Astrocyte (in vitro differentiated cells and primary cell): ENCODE results near the gene H6PD. TPM values are rescaled to one million over a fixed set of nuclear protein-coding genes. Genes with fewer than 3 reads are reported as not detected.

ENCODE experiments used
- DNase-seq: peaks from one replicate; pipeline ENCODE4 v3.0.0-alpha.2; 2010; ENCODE audit warnings: low read depth
- FAIRE-seq: peaks from 2 replicates; lab custom pipeline; 2011; peaks lifted over from hg19 to GRCh38; lab: Jason Lieb, UNC
- H2AFZ ChIP-seq: 2 replicates; pipeline ENCODE4 v1.6.0; 2012; ENCODE audit warnings: low read depth, low read length, inconsistent platforms
- H3K27ac ChIP-seq: 2 replicates; pipeline ENCODE4 v1.5.1; 2011; ENCODE audit warnings: low read depth, low read length, inconsistent platforms
- H3K27me3 ChIP-seq: 2 replicates; pipeline ENCODE4 v1.6.0; 2011; ENCODE audit warnings: low read length, inconsistent platforms; ENCODE audit not compliant: insufficient read depth
- H3K36me3 ChIP-seq: 2 replicates; pipeline ENCODE4 v1.5.1; 2011; ENCODE audit warnings: low read length, inconsistent platforms; ENCODE audit not compliant: insufficient read depth
- H3K4me1 ChIP-seq: 2 replicates; pipeline ENCODE4 v1.5.1; 2011; ENCODE audit warnings: low read length, inconsistent platforms; ENCODE audit not compliant: insufficient read depth
- H3K4me2 ChIP-seq: 2 replicates; pipeline ENCODE4 v1.6.0; 2012; ENCODE audit warnings: low read length, inconsistent platforms
- H3K4me3 ChIP-seq: 2 replicates; pipeline ENCODE4 v1.5.1; 2011; ENCODE audit warnings: low read depth, mild to moderate bottlenecking, low read length, inconsistent platforms; ENCODE audit not compliant: insufficient read depth
- H3K79me2 ChIP-seq: 2 replicates; pipeline ENCODE4 v1.6.0; 2012; ENCODE audit warnings: mild to moderate bottlenecking, low read length, inconsistent platforms; ENCODE audit not compliant: insufficient read depth
- H3K9ac ChIP-seq: 2 replicates; pipeline ENCODE4 v1.6.0; 2012; ENCODE audit warnings: mild to moderate bottlenecking, low read length, inconsistent platforms
- H3K9me3 ChIP-seq: 2 replicates; pipeline ENCODE4 v1.5.1; 2012; ENCODE audit warnings: low read depth, mild to moderate bottlenecking, low read length, inconsistent platforms; ENCODE audit not compliant: insufficient read depth
- H4K20me1 ChIP-seq: 2 replicates; pipeline ENCODE4 v1.6.0; 2012; ENCODE audit warnings: low read length, inconsistent platforms; ENCODE audit not compliant: insufficient read depth
- H3K27ac Mint-ChIP-seq: one replicate; pipeline ENCODE4 v1.8.0; 2021; ENCODE audit warnings: mild to moderate bottlenecking, mixed read lengths; ENCODE audit not compliant: unreplicated experiment
- H3K27me3 Mint-ChIP-seq: one replicate; pipeline ENCODE4 v1.8.0; 2021; ENCODE audit warnings: low read depth, mixed read lengths; ENCODE audit not compliant: unreplicated experiment
- H3K36me3 Mint-ChIP-seq: one replicate; pipeline ENCODE4 v1.8.0; 2021; ENCODE audit warnings: low read depth, mixed read lengths; ENCODE audit not compliant: unreplicated experiment
- H3K4me1 Mint-ChIP-seq: one replicate; pipeline ENCODE4 v1.8.0; 2021; ENCODE audit warnings: low read depth, mixed read lengths; ENCODE audit not compliant: unreplicated experiment
- H3K4me3 Mint-ChIP-seq: one replicate; pipeline ENCODE4 v1.8.0; 2021; ENCODE audit warnings: mild to moderate bottlenecking, moderate library complexity, mixed read lengths; ENCODE audit not compliant: unreplicated experiment
- H3K9me3 Mint-ChIP-seq: one replicate; pipeline ENCODE4 v1.8.0; 2021; ENCODE audit warnings: mild to moderate bottlenecking, mixed read lengths; ENCODE audit not compliant: unreplicated experiment
- EZH2 ChIP-seq: IDR thresholded peaks from 2 replicates; pipeline ENCODE4 v1.6.1; 2012; ENCODE audit warnings: mild to moderate bottlenecking, low read length, inconsistent platforms; ENCODE audit not compliant: insufficient read depth
- total RNA-seq: library from RNA; stranded (reverse); gene quantifications from 2 replicates; pipeline ENCODE4 v1.2.1, GENCODE V29; 2021
- TF ChIP-seq, protein P1 (sequence below): IDR thresholded peaks from 2 replicates; pipeline ENCODE4 v1.5.1; 2011; ENCODE audit warnings: low read depth, mild to moderate bottlenecking, inconsistent platforms, low read length, moderate library complexity; ENCODE audit not compliant: insufficient read depth

H6PD gene
- total RNA-seq, 1 donor from 2014 or later: 13.9 TPM

DNA sequence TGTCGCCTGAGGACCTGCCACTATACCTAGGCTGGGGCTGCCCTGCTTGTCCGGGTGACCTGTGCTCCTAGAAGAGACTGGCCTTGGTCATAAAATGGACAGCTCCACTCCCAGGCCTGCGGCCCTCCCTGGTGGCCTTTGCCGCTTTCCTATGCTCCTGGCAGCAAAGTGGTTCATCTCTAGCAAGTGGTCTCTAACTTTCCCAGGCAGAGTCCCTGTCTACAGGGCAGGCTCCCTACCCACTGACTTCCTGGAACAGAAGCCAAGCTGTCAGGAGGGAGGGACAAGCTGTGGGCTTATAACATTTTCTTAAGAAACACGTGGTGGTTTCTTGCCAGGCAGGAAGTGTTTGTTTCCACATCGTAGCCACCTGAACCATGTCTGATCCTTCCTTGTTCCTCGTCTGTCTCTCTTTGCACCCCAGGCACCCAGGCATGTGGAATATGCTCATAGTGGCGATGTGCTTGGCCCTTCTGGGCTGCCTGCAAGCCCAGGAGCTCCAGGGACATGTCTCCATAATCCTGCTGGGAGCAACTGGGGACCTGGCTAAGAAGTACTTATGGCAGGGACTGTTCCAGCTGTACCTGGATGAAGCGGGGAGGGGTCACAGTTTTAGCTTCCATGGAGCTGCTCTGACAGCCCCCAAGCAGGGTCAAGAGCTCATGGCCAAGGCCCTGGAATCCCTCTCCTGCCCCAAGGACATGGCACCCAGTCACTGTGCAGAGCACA lies 10.1 kb downstream of the H6PD start:
- no peak overlapping the region for H3K4me3 Mint-ChIP-seq
- peaks cover 14% of the 10 kb centered on the region for H3K4me1 Mint-ChIP-seq

GRCh38 chr1:9245230-9245619 lies 10.7 kb downstream of the H6PD start:
- Mint-ChIP-seq H3K27me3 (peaks cover 20% of the 10 kb centered on the region), H3K36me3 (peaks cover 20% of the 10 kb centered on the region), H3K27ac (no peak overlapping the region), H3K4me1 (peaks cover 9% of the 10 kb centered on the region), H3K9me3 (no peaks in the 10 kb centered on the region), H3K4me3 (no peak overlapping the region)
- H3K27me3 ChIP-seq: no peaks in the 10 kb centered on the region
- no peak overlapping the region for H3K27ac ChIP-seq
- no peaks in the 10 kb centered on the region for H3K9me3 ChIP-seq
- H3K9ac ChIP-seq: no peak overlapping the region
- H3K79me2 ChIP-seq: peaks cover 26% of the 10 kb centered on the region
- FAIRE-seq: no peak
- no peaks in the 10 kb centered on the region for H3K36me3 ChIP-seq
- H3K4me2 ChIP-seq: no peak overlapping the region
- TF ChIP-seq, protein P1, sequence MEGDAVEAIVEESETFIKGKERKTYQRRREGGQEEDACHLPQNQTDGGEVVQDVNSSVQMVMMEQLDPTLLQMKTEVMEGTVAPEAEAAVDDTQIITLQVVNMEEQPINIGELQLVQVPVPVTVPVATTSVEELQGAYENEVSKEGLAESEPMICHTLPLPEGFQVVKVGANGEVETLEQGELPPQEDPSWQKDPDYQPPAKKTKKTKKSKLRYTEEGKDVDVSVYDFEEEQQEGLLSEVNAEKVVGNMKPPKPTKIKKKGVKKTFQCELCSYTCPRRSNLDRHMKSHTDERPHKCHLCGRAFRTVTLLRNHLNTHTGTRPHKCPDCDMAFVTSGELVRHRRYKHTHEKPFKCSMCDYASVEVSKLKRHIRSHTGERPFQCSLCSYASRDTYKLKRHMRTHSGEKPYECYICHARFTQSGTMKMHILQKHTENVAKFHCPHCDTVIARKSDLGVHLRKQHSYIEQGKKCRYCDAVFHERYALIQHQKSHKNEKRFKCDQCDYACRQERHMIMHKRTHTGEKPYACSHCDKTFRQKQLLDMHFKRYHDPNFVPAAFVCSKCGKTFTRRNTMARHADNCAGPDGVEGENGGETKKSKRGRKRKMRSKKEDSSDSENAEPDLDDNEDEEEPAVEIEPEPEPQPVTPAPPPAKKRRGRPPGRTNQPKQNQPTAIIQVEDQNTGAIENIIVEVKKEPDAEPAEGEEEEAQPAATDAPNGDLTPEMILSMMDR: no peak
- no peak for TF ChIP-seq EZH2
- H3K4me3 ChIP-seq: no peak overlapping the region
- DNase-seq: no peak
- H2AFZ ChIP-seq: no peak overlapping the region
- H4K20me1 ChIP-seq: peaks cover 34% of the 10 kb centered on the region
- H3K4me1 ChIP-seq: peaks cover 10% of the 10 kb centered on the region

More for the DNA sequence above, 10.1 kb downstream of the H6PD start:
- Mint-ChIP-seq H3K27me3 (peaks cover 20% of the 10 kb centered on the region), H3K9me3 (no peaks in the 10 kb centered on the region), H3K36me3 (peaks cover 20% of the 10 kb centered on the region), H3K27ac (peak overlapping the region; percentile 72)
- H3K9ac ChIP-seq: no peak overlapping the region
- no peak overlapping the region for H3K4me2 ChIP-seq
- peaks cover 15% of the 10 kb centered on the region for H3K4me1 ChIP-seq
- FAIRE-seq (no peak), DNase-seq (no peak)
- H3K27ac ChIP-seq: no peak overlapping the region
- peaks cover 29% of the 10 kb centered on the region for H4K20me1 ChIP-seq
- no peak overlapping the region for H3K4me3 ChIP-seq
- H2AFZ ChIP-seq: no peak overlapping the region
- TF ChIP-seq, protein P1: no peak
- no peak for TF ChIP-seq EZH2
- H3K36me3 ChIP-seq: no peaks in the 10 kb centered on the region
- H3K9me3 ChIP-seq: no peaks in the 10 kb centered on the region
- H3K27me3 ChIP-seq: no peaks in the 10 kb centered on the region
- H3K79me2 ChIP-seq: peaks cover 27% of the 10 kb centered on the region

DNA sequence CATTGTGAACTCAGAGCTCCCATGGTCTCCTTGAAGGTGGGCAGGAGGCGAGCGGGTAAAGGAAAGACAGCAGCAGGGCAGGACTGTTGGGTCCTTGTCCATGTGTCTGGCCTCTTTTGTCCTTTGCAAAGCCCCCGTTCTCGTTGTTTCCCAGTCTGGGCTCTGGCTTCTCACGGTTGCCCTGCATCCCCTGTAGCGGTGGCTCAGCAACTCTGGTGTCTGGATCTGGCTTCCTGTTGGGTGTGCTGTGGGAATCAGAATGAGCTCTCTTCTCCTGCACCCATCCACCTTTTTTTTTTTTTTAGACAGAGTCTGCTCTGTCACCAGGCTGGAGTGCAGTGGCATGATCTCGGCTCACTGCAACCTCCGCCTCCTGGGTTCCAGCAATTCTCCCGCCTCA lies 11.1 kb downstream of the H6PD start:
- FAIRE-seq: no peak
- TF ChIP-seq EZH2: no peak
- TF ChIP-seq, protein P1: no peak

More for the DNA sequence above, 11.1 kb downstream of the H6PD start:
- Mint-ChIP-seq H3K27ac (no peak overlapping the region), H3K9me3 (no peaks in the 10 kb centered on the region), H3K4me3 (no peak overlapping the region), H3K27me3 (peaks cover 20% of the 10 kb centered on the region), H3K4me1 (peaks cover 7% of the 10 kb centered on the region), H3K36me3 (peaks cover 20% of the 10 kb centered on the region)
- H3K9me3 ChIP-seq: no peaks in the 10 kb centered on the region
- H4K20me1 ChIP-seq: peaks cover 39% of the 10 kb centered on the region
- no peak overlapping the region for H3K9ac ChIP-seq
- H3K4me1 ChIP-seq: peaks cover 10% of the 10 kb centered on the region
- peaks cover 24% of the 10 kb centered on the region for H3K79me2 ChIP-seq
- H3K36me3 ChIP-seq: no peaks in the 10 kb centered on the region
- H3K4me2 ChIP-seq: no peak overlapping the region
- H3K27me3 ChIP-seq: no peaks in the 10 kb centered on the region
- H3K4me3 ChIP-seq: no peak overlapping the region
- no peak overlapping the region for H3K27ac ChIP-seq
- DNase-seq: no peak
- no peak overlapping the region for H2AFZ ChIP-seq
